ENCODE data around the gene FAT4. TPM values are rescaled to one million over a fixed set of nuclear protein-coding genes. Genes with fewer than 3 reads are reported as not detected.

FAT4 gene
- total RNA-seq, 3 donors from 2014 or later, result 0.03 TPM

GRCh38 chr4:125338814-125339213 lies 24.1 kb downstream of the FAT4 start:
- DNase-seq, result no peak
- no peak for ATAC-seq
- no peaks in the 10 kb centered on the region for H3K36me3 Mint-ChIP-seq (ENCODE audit: insufficient read depth)
- no peaks in the 10 kb centered on the region for H3K4me1 Mint-ChIP-seq (ENCODE audit: low read depth)
- H3K4me3 Mint-ChIP-seq, result no peak overlapping the region
- no peaks in the 10 kb centered on the region for H3K27me3 Mint-ChIP-seq (ENCODE audit: low read depth)
- H3K9me3 Mint-ChIP-seq, result no peaks in the 10 kb centered on the region

- no peak overlapping the region for H3K4me3 Mint-ChIP-seq
- no peaks in the 10 kb centered on the region for H3K4me1 Mint-ChIP-seq (ENCODE audit: low read depth)
- ATAC-seq (no peak), DNase-seq (no peak)
- H3K27me3 Mint-ChIP-seq (ENCODE audit: low read depth), result no peaks in the 10 kb centered on the region
- H3K36me3 Mint-ChIP-seq (ENCODE audit: insufficient read depth), result no peaks in the 10 kb centered on the region
- no peaks in the 10 kb centered on the region for H3K9me3 Mint-ChIP-seq
Observed at GRCh38 chr4:125344198-125344597, 29.4 kb downstream of the FAT4 start.

GRCh38 chr4:125346616-125347015 lies 31.9 kb downstream of the FAT4 start:
- Mint-ChIP-seq H3K4me3 (no peak overlapping the region), H3K9me3 (no peaks in the 10 kb centered on the region), H3K4me1 (ENCODE audit: low read depth) (no peaks in the 10 kb centered on the region), H3K36me3 (ENCODE audit: insufficient read depth) (no peaks in the 10 kb centered on the region), H3K27me3 (ENCODE audit: low read depth) (no peaks in the 10 kb centered on the region)
- ATAC-seq, result no peak
- no peak for DNase-seq

- Mint-ChIP-seq H3K27me3 (ENCODE audit: low read depth) (no peaks in the 10 kb centered on the region), H3K9me3 (no peaks in the 10 kb centered on the region), H3K4me3 (no peak overlapping the region), H3K4me1 (ENCODE audit: low read depth) (no peaks in the 10 kb centered on the region), H3K36me3 (ENCODE audit: insufficient read depth) (no peaks in the 10 kb centered on the region)
- ATAC-seq (no peak), DNase-seq (no peak)
Observed at GRCh38 chr4:125350470-125351135, 35.8 kb downstream of the FAT4 start.

GRCh38 chr4:125352521-125352920 lies 37.8 kb downstream of the FAT4 start:
- no peaks in the 10 kb centered on the region for H3K4me1 Mint-ChIP-seq (ENCODE audit: low read depth)
- no peaks in the 10 kb centered on the region for H3K9me3 Mint-ChIP-seq
- H3K27me3 Mint-ChIP-seq (ENCODE audit: low read depth), result no peaks in the 10 kb centered on the region
- DNase-seq (no peak), ATAC-seq (no peak)
- no peak overlapping the region for H3K4me3 Mint-ChIP-seq
- H3K36me3 Mint-ChIP-seq (ENCODE audit: insufficient read depth), result no peaks in the 10 kb centered on the region

GRCh38 chr4:125353131-125353530 lies 38.4 kb downstream of the FAT4 start:
- Mint-ChIP-seq H3K36me3 (ENCODE audit: insufficient read depth) (no peaks in the 10 kb centered on the region), H3K27me3 (ENCODE audit: low read depth) (no peaks in the 10 kb centered on the region), H3K4me1 (ENCODE audit: low read depth) (no peaks in the 10 kb centered on the region), H3K4me3 (no peak overlapping the region), H3K9me3 (no peaks in the 10 kb centered on the region)
- ATAC-seq (no peak), DNase-seq (no peak)

- no peaks in the 10 kb centered on the region for H3K36me3 Mint-ChIP-seq (ENCODE audit: insufficient read depth)
- no peak overlapping the region for H3K4me3 Mint-ChIP-seq
- DNase-seq (no peak), ATAC-seq (no peak)
- no peaks in the 10 kb centered on the region for H3K27me3 Mint-ChIP-seq (ENCODE audit: low read depth)
- H3K9me3 Mint-ChIP-seq, result no peaks in the 10 kb centered on the region
- no peaks in the 10 kb centered on the region for H3K4me1 Mint-ChIP-seq (ENCODE audit: low read depth)
Observed at GRCh38 chr4:125355791-125356190, 41.0 kb downstream of the FAT4 start.

GRCh38 chr4:125357675-125358074 lies 42.9 kb downstream of the FAT4 start:
- H3K4me3 Mint-ChIP-seq, result no peak overlapping the region
- no peaks in the 10 kb centered on the region for H3K9me3 Mint-ChIP-seq
- H3K4me1 Mint-ChIP-seq (ENCODE audit: low read depth), result no peaks in the 10 kb centered on the region
- H3K36me3 Mint-ChIP-seq (ENCODE audit: insufficient read depth), result no peaks in the 10 kb centered on the region
- no peaks in the 10 kb centered on the region for H3K27me3 Mint-ChIP-seq (ENCODE audit: low read depth)
- ATAC-seq, result no peak
- no peak for DNase-seq

GRCh38 chr4:125358453-125358852 lies 43.7 kb downstream of the FAT4 start:
- DNase-seq, result no peak
- no peaks in the 10 kb centered on the region for H3K4me1 Mint-ChIP-seq (ENCODE audit: low read depth)
- H3K9me3 Mint-ChIP-seq, result no peaks in the 10 kb centered on the region
- no peak for ATAC-seq
- H3K36me3 Mint-ChIP-seq (ENCODE audit: insufficient read depth), result no peaks in the 10 kb centered on the region
- H3K27me3 Mint-ChIP-seq (ENCODE audit: low read depth), result no peaks in the 10 kb centered on the region
- H3K4me3 Mint-ChIP-seq, result no peak overlapping the region

- Mint-ChIP-seq H3K27me3 (ENCODE audit: low read depth) (no peaks in the 10 kb centered on the region), H3K4me3 (no peak overlapping the region), H3K4me1 (ENCODE audit: low read depth) (no peaks in the 10 kb centered on the region), H3K36me3 (ENCODE audit: insufficient read depth) (no peaks in the 10 kb centered on the region), H3K9me3 (no peaks in the 10 kb centered on the region)
- ATAC-seq (no peak), DNase-seq (no peak)
Observed at GRCh38 chr4:125359363-125359762, 44.6 kb downstream of the FAT4 start.

- no peak overlapping the region for H3K4me3 Mint-ChIP-seq
- ATAC-seq (no peak), DNase-seq (no peak)
- H3K4me1 Mint-ChIP-seq (ENCODE audit: low read depth), result no peaks in the 10 kb centered on the region
- H3K36me3 Mint-ChIP-seq (ENCODE audit: insufficient read depth), result no peaks in the 10 kb centered on the region
- H3K9me3 Mint-ChIP-seq, result no peaks in the 10 kb centered on the region
- H3K27me3 Mint-ChIP-seq (ENCODE audit: low read depth), result no peaks in the 10 kb centered on the region
Observed at GRCh38 chr4:125359960-125360634, 45.3 kb downstream of the FAT4 start.

GRCh38 chr4:125360727-125361126 lies 46.0 kb downstream of the FAT4 start:
- H3K36me3 Mint-ChIP-seq (ENCODE audit: insufficient read depth), result no peaks in the 10 kb centered on the region
- H3K4me3 Mint-ChIP-seq, result no peak overlapping the region
- no peaks in the 10 kb centered on the region for H3K9me3 Mint-ChIP-seq
- H3K4me1 Mint-ChIP-seq (ENCODE audit: low read depth), result no peaks in the 10 kb centered on the region
- DNase-seq (no peak), ATAC-seq (no peak)
- H3K27me3 Mint-ChIP-seq (ENCODE audit: low read depth), result no peaks in the 10 kb centered on the region
